ENCODE results near the gene INHBC. TPM values are rescaled to one million over a fixed set of nuclear protein-coding genes. Genes with fewer than 3 reads are reported as not detected.

INHBC gene
- total RNA-seq, 4 donors from 2014 or later, result 0.33 to 0.63 (median 0.54) TPM; not detected in 1

GRCh38 chr12:57456737-57457490 lies 22.3 kb downstream of the INHBC start:
- no peaks in the 10 kb centered on the region for H3K9me3 ChIP-seq
- DNase-seq, result no peak
- TF ChIP-seq POLR2A (IDR thresholded peaks at IDR 0.05), result no peak
- no peak for TF ChIP-seq CTCF (IDR thresholded peaks at IDR 0.05)
- no peak overlapping the region for H3K4me3 ChIP-seq (replicated peaks in 1 of 3)
- no peak overlapping the region for H3K27ac ChIP-seq
- peaks cover 19 to 23% of the 10 kb centered on the region in 2 donors for H3K4me1 ChIP-seq
- no peaks in the 10 kb centered on the region for H3K27me3 ChIP-seq
- 81 to 86% methylated on average over 6 of the region's 6 CpGs for WGBS, 2 donors
- intact Hi-C loops (cut with DNase I), result loop anchor here (5.0 kb wide), 1 partner anchor 165 kb away; no protein-coding TSS in a partner anchor
- no peaks in the 10 kb centered on the region for H3K36me3 ChIP-seq

- TF ChIP-seq CTCF (IDR thresholded peaks at IDR 0.05) (no peak), POLR2A (IDR thresholded peaks at IDR 0.05) (no peak)
- H3K27ac ChIP-seq, result peak overlapping the region; percentile 44 to 59 (median 49)
- WGBS, 2 donors, result 26 to 27% methylated on average over 3 of the region's 3 CpGs
- peaks cover 21 to 23% of the 10 kb centered on the region in 2 donors for H3K4me1 ChIP-seq
- intact Hi-C loops (cut with DNase I), result loop anchor here (5.0 kb wide), 1 partner anchor 164 kb away; no protein-coding TSS in a partner anchor
- no peaks in the 10 kb centered on the region for H3K27me3 ChIP-seq
- no peaks in the 10 kb centered on the region for H3K9me3 ChIP-seq
- no peaks in the 10 kb centered on the region for H3K36me3 ChIP-seq
- no peak for DNase-seq
- H3K4me3 ChIP-seq (replicated peaks in 1 of 3), result peak overlapping the region in 1 of 3 donors; percentile 71
Observed at GRCh38 chr12:57458665-57459054, 24.1 kb downstream of the INHBC start.

GRCh38 chr12:57459055-57459749 lies 24.6 kb downstream of the INHBC start:
- 1% methylated on average over 23 of the region's 24 CpGs for WGBS, 2 donors
- intact Hi-C loops (cut with DNase I), result loop anchor here (5.0 kb wide), 1 partner anchor 163 kb away; no protein-coding TSS in a partner anchor

GRCh38 chr12:57459750-57460467 lies 25.3 kb downstream of the INHBC start, which contains the start of gene GLI1:
TSS of gene GLI1 (plus strand) at chr12:57459785. CDS start at chr12:57463692, 3,907 bp downstream.
- DNase-seq, result no peak
- Histone ChIP-seq H3K4me1 (peaks cover 21 to 23% of the 10 kb centered on the region in 2 donors), H3K27me3 (no peaks in the 10 kb centered on the region), H3K27ac (peak within 1 kb of the TSS; percentile 44 to 59 (median 49)), H3K36me3 (no peaks in the 10 kb centered on the region), H3K9me3 (no peaks in the 10 kb centered on the region), H3K4me3 (replicated peaks in 1 of 3) (peak within 1 kb of the TSS; percentile 7 to 82 (median 71))
- 2% methylated on average over 28 to 30 of the region's 36 CpGs for WGBS, 2 donors
- TF ChIP-seq CTCF (IDR thresholded peaks at IDR 0.05) (no peak), POLR2A (IDR thresholded peaks at IDR 0.05) (no peak)
- intact Hi-C loops (cut with DNase I), result loop anchor here (5.0 kb wide), 1 partner anchor 162 kb away; no protein-coding TSS in a partner anchor

More at GRCh38 chr12:57459055-57459749, 24.6 kb downstream of the INHBC start:
- H3K27me3 ChIP-seq, result no peaks in the 10 kb centered on the region
- peak overlapping the region; percentile 7 to 82 (median 71) for H3K4me3 ChIP-seq (replicated peaks in 1 of 3)
- H3K36me3 ChIP-seq, result no peaks in the 10 kb centered on the region
- H3K4me1 ChIP-seq, result peaks cover 21 to 23% of the 10 kb centered on the region in 2 donors
- H3K9me3 ChIP-seq, result no peaks in the 10 kb centered on the region
- DNase-seq, result peak; percentile 91 to 94
- H3K27ac ChIP-seq, result peak overlapping the region; percentile 44 to 59 (median 49)
- TF ChIP-seq POLR2A (IDR thresholded peaks at IDR 0.05) (peak in 1 of 2 donors; percentile 20), CTCF (IDR thresholded peaks at IDR 0.05) (peak; percentile 90 to 98 (median 96))
